GM21390 (cell line): ENCODE data around the gene ARID1A.

ENCODE experiments used
- ATAC-seq: cut with Tn5 transposase; IDR thresholded peaks from one replicate; pipeline ENCODE4 v1.9.1; 2021; ENCODE audit not compliant: unreplicated experiment

ARID1A gene

DNA sequence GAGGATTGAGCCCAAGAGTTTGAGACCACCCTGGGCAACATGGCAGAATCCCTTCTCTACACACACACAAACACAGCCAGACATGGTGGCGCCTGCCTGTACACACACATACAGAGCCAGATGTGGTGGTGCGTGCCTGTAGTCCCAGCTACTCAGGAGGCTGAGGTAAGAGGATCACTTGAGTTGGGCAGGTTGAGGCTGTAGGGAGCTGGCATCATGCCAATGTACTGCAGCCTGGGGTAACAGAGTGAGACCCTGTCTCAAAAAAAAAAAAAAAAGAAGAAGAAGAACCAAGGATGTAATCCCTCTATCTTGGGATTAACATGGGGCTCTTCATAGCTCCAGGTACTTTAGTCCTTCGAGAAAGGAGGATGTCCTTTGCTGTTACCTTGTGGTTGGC lies 62.5 kb downstream of the ARID1A start:
- ATAC-seq, result no peak

DNA sequence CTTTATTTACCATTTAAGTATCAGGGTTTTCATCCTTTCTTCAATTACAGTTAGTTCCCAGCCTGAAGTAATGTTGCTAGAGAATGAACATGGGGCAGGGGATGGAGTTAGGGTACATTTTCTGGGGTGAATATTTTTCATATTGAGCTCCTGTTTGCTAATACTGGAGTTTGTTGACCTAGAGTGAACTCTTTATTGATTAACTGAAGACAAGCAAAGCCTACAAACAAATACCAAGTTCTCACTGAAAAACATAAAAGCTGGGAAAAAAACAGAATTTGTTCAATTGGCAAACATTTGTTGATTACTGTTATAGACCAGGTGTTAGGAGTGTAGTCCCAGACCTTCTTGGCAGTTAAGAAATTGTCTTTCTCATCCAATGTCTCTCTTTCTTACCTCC lies 63.7 kb downstream of the ARID1A start:
- ATAC-seq, result no peak

DNA sequence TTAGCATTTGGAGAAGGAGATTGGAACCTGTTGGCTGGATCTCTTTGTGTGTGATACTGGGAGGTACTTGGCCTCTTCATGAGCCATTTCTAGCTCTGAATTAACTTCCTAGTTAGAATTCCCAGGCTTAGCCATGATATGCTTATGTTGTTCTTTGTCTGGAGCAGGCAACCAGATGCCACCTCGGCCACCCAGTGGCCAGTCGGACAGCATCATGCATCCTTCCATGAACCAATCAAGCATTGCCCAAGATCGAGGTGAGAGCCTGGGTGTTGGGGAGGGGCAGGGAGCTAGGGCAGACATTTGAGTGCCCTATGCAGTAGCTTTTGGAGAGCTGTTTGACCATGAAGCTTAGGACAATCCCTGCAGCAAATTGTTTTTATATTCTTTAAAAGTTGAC lies 65.4 kb downstream of the ARID1A start:
- ATAC-seq, result no peak

DNA sequence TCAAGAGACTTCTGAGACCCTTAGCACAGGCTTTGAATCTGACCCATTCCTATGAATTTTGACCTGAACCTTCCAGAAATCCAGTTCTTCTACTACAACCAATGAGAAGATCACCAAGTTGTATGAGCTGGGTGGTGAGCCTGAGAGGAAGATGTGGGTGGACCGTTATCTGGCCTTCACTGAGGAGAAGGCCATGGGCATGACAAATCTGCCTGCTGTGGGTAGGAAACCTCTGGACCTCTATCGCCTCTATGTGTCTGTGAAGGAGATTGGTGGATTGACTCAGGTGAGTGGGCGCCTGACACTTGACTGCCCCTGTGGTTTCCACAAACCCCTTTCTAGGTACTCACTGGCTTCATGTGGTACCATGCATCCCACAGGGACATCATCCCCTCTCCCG lies 71.9 kb downstream of the ARID1A start:
- no peak for ATAC-seq

DNA sequence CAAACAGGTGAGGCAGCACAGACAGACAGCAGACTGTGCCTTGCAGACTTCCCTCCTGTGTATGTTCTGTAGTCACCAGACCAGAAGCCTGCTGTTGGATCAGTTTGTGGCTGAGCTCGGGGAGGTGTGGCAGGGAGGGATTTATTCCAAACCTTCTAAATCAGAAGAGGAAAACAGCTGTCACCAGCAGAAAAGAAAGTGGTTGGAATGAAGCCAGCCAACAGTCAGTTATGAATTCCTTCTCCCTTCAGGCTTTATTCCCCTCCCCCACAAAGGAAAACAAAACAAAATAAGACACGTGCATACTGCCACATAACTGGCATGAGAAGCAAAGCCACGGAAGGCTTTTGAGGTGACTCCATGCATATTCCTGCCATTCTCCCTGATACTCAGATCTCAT lies 72.9 kb downstream of the ARID1A start:
- no peak for ATAC-seq

GRCh38 chr1:26771285-26771642 lies 75.4 kb downstream of the ARID1A start:
- ATAC-seq, result no peak

- ATAC-seq, result no peak
Observed at GRCh38 chr1:26771643-26772321, 76.0 kb downstream of the ARID1A start.

GRCh38 chr1:26772687-26773086 lies 76.9 kb downstream of the ARID1A start:
- ATAC-seq, result no peak

GRCh38 chr1:26774462-26774861 lies 78.6 kb downstream of the ARID1A start:
- no peak for ATAC-seq

GRCh38 chr1:26775666-26776065 lies 79.9 kb downstream of the ARID1A start:
- ATAC-seq, result no peak

DNA sequence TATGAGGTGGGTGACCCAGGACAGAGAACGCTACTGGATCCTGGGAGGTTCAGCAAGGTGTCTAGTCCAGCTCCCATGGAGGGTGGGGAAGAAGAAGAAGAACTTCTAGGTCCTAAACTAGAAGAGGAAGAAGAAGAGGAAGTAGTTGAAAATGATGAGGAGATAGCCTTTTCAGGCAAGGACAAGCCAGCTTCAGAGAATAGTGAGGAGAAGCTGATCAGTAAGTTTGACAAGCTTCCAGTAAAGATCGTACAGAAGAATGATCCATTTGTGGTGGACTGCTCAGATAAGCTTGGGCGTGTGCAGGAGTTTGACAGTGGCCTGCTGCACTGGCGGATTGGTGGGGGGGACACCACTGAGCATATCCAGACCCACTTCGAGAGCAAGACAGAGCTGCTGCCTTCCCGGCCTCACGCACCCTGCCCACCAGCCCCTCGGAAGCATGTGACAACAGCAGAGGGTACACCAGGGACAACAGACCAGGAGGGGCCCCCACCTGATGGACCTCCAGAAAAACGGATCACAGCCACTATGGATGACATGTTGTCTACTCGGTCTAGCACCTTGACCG lies 83.4 kb downstream of the ARID1A start:
- no peak for ATAC-seq

DNA sequence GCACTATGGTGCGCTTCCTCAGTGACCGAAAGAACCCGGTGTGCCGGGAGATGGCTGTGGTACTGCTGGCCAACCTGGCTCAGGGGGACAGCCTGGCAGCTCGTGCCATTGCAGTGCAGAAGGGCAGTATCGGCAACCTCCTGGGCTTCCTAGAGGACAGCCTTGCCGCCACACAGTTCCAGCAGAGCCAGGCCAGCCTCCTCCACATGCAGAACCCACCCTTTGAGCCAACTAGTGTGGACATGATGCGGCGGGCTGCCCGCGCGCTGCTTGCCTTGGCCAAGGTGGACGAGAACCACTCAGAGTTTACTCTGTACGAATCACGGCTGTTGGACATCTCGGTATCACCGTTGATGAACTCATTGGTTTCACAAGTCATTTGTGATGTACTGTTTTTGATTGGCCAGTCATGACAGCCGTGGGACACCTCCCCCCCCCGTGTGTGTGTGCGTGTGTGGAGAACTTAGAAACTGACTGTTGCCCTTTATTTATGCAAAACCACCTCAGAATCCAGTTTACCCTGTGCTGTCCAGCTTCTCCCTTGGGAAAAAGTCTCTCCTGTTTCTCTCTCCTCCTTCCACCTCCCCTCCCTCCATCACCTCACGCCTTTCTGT lies 84.6 kb downstream of the ARID1A start:
- no peak for ATAC-seq

GRCh38 chr1:26781206-26781825 lies 85.5 kb downstream of the ARID1A start:
- no peak for ATAC-seq

DNA sequence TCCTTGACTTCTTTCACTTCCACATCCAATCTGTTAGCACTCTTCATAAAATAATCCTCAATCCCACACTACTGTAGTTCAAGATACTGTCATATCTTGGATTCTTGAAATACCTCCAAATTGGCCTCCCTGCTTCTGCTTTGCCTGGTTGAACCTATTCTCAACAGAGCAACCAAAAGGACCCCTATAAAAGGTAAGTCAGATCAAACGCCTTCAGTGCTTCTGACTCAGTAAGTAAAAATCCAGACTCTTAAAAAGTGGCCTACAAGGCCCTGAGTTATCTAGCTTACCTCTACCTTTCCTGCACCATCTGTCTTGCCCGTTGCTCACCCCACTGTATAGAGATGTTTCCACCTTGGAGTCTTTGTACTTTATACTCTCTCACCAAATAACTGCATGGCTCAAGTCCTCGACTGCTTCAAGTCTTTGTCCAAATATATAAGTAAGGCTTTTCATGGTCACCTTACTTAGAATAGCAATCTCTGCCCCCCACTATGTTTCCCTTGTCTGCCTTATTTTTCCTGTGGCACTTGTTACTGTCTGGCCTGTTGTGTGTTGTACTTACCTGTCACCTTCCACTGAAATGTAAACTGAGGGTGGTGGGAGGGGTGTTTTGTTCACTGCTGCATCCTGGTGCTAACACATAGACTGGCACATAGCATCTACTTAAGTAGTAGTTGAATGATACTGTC lies 86.9 kb downstream of the ARID1A start:
- ATAC-seq, result no peak

DNA sequence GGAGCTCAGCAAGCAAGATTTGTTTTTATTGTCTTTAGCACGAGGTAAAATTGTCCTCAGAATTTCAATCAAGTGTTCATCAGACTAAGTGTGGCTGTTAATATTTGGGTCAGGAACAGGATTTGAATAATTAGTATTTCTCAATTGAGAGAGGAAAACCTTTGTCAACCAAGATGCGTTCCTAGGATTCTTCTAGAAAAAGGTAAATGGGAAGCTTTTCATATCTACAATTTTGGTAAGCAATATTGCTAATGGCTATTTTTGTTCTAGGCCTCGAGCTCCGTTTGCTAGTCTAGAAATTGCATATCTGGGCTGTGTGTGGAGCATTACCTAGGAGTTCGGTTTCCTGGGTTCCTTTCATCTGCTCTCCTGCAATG lies 87.8 kb downstream of the ARID1A start:
- no peak for ATAC-seq

DNA sequence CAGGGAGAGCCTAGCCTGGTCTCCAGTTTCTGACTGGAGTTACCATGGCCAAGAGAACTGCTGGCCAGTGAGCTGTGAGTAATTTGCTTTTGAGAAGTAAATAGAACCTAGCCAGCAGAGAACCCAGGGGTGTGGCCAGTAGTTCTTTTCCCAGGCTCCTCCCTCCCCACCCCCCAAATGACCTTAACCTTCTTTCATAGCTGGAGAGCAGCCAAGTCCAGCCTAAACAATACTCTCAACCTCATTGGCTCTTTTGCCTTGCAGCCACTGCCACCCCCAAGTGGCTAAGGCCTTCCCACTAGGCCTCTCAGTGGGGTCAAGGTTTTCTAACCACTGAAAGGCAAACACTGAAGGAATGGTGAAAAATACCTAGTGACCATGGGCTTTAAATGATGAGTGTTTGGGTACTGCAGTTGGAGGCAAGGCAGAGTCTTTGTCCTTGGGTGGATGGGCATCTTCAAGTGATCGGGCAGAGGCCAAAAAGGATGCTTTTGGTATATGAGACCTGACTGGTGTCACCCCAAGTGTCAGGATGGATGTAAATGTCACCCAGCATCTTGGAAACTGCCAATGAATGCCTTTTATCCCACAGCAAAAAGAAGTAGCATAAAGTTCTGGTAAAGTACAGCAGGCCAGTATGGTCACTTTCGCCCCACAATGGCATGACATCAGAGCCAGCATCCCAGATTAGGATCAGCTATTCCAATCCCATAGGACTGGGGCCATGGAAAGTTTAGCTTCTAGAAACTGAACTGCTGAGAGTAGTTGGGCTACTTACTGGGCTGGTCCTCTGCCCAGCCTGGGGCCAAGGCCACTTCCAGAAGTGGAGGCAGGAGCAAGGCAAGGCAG lies 88.4 kb downstream of the ARID1A start:
- ATAC-seq, result no peak

- no peak for ATAC-seq
Observed at GRCh38 chr1:26784886-26785285, 89.1 kb downstream of the ARID1A start.

DNA sequence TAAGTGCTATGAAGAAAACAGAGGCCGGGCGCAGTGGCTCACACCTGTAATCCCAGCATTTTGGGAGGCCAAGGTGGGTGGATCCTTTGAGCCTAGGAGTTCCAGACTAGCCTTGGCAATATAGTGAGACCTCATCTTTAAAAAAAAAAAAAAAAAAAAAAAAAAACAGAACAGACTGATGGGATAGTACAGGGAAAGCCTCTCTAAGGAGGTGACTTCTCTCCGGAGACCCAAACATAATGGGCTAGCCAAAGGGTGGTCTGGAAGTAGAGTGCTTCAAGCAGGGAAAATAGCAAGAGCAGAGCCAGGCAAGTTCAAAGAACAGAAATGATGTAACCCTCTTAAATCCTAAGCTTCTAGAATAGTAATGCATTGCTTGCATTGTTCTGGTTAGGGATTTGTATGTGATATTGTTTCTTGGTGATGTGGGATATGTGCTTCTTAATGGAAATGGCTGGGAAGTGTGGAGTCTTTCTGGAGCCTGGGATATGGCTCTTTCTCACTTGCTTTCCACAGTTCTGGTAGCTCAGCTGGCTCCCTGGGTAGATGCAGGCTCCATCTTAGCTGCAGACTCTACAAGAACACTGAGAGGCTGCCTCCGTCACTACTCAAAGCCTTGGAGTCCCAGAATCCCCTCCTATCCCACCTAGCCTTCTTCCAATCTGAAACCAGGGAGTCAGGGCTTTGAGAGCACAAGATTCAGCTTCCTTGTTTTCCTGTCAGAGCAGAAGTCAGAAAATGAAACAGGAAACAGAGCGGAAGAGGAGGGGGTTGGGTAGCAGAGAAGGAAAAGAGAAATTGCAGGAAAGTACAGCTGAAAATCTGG lies 90.0 kb downstream of the ARID1A start:
- no peak for ATAC-seq

DNA sequence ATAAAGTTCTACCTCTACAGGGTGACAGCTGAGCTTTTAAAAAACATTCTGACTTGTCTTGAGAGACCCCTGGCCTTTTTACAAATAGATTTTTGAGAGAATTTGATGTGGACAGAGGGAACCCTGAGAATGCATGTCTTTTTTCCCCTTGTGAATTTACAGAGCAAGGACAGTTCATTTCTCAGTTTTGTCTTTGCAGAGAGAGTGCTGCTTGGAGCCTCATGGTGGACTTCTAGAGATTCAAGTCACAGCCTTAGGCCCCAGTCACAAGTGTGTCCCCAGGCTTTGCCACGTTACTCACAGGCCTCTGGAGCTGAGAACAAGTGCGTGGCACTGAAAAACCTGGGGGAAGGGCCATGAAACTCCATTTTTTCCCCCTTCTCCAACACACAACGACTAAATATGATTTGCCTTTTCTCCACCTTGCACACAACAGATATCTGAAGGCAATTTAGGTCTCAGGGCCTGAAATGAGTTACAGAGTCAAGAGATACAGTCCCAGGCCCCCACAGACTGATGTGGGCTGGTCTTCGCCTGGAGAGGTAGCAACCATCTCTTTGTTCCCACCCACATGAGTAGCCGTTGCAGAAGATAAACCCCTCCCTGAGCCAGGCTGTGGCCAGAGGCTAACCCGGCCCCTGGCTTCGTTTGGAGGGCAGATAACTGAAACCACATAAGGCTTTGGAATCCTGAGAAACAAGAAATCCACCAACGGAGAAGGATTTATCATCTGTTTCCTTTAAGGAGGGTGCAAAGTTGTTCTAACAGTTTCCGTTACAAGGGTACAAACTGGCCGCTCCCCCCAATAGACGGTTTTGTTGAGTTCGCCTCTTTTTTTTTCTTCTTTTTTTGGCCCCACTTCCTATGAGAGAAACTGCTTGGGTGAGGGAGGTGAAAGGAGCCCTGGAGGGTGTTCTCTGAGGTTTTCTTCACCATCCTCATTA lies 90.9 kb downstream of the ARID1A start:
- no peak for ATAC-seq
